Lower lobe of right lung (tissue), 2 donors: ENCODE measurements around the gene PFDN1. TPM values are rescaled to one million over a fixed set of nuclear protein-coding genes. Genes with fewer than 3 reads are reported as not detected.

ENCODE experiments used
- ATAC-seq, 2 donors: fragments of 200-7000 bp; cut with Tn5 transposase; one replicate each; pipeline ENCODE4 v1.9.1; 2020 to 2022; ENCODE audit warnings: mild to moderate bottlenecking in 2 of 2, moderate library complexity in 2 of 2
- DNase-seq: peaks from one replicate; pipeline ENCODE4 v3.0.0-alpha.2; 2020
- H3K27ac ChIP-seq: fragments of 200-600 bp; one replicate; pipeline ENCODE4 v1.8.0; 2022
- H3K27me3 ChIP-seq: fragments of 200-600 bp; one replicate; pipeline ENCODE4 v1.8.0; 2022; ENCODE audit warnings: low read depth
- H3K36me3 ChIP-seq: fragments of 200-600 bp; one replicate; pipeline ENCODE4 v1.8.0; 2022; ENCODE audit warnings: mild to moderate bottlenecking
- H3K4me1 ChIP-seq: fragments of 200-600 bp; one replicate; pipeline ENCODE4 v1.8.0; 2022
- H3K4me3 ChIP-seq: fragments of 200-600 bp; one replicate; pipeline ENCODE4 v1.8.0; 2022; ENCODE audit warnings: mild to moderate bottlenecking
- H3K9me3 ChIP-seq: fragments of 200-600 bp; one replicate; pipeline ENCODE4 v1.8.0; 2022
- CTCF ChIP-seq: fragments of 200-600 bp; IDR thresholded peaks from one replicate; pipeline ENCODE4 v1.8.0; 2022; ENCODE audit warnings: antibody characterized with exemption, mild to moderate bottlenecking
- intact Hi-C: fragments of 100-400 bp; cut with DNase I; formaldehyde crosslinking; loops from one replicate; pipeline ENCODE4 v1.11.0; 2022
- total RNA-seq: library from RNA; stranded (reverse); fragmentation: NEBNext Ultra II Directional; extraction: Animal tissue kit (Norgen Biotek cat#: 25700); gene quantifications from one replicate; pipeline ENCODE4 v1.2.1, GENCODE V29; 2021
- donor health status: DM: no; HTN: yes; CAD: no; lungs with severe emphysema.

Gene PFDN1
- total RNA-seq, 1 donor from 2014 or later = 47.1 TPM

GRCh38 chr5:140266471-140267200, 36.3 kb downstream of the PFDN1 start:
- no peak overlapping the region for H3K27ac ChIP-seq
- H3K27me3 ChIP-seq = no peaks in the 10 kb centered on the region
- no peaks in the 10 kb centered on the region for H3K36me3 ChIP-seq
- H3K9me3 ChIP-seq = no peaks in the 10 kb centered on the region
- no peak for TF ChIP-seq CTCF
- DNase-seq (no peak), ATAC-seq (no peak)
- H3K4me3 ChIP-seq = no peak overlapping the region
- intact Hi-C loops = no loop called here
- H3K4me1 ChIP-seq = peaks cover 31% of the 10 kb centered on the region

GRCh38 chr5:140265845-140266244, 37.1 kb downstream of the PFDN1 start:
- Histone ChIP-seq H3K27me3 (no peaks in the 10 kb centered on the region), H3K4me3 (no peak overlapping the region), H3K36me3 (no peaks in the 10 kb centered on the region), H3K9me3 (no peaks in the 10 kb centered on the region), H3K27ac (no peak overlapping the region), H3K4me1 (peaks cover 39% of the 10 kb centered on the region)
- DNase-seq (no peak), ATAC-seq (no peak)
- intact Hi-C loops = no loop called here
- no peak for TF ChIP-seq CTCF

GRCh38 chr5:140262839-140263238, 40.1 kb downstream of the PFDN1 start:
- Histone ChIP-seq H3K4me1 (peaks cover 40% of the 10 kb centered on the region), H3K27ac (no peak overlapping the region)

GRCh38 chr5:140262221-140262620, 40.7 kb downstream of the PFDN1 start:
- Histone ChIP-seq H3K9me3 (no peaks in the 10 kb centered on the region), H3K4me3 (no peak overlapping the region), H3K27me3 (no peaks in the 10 kb centered on the region), H3K4me1 (peaks cover 34% of the 10 kb centered on the region), H3K27ac (peak overlapping the region; percentile 61), H3K36me3 (peaks cover 9% of the 10 kb centered on the region)
- no peak for ATAC-seq
- intact Hi-C loops = no loop called here
- DNase-seq = no peak
- TF ChIP-seq CTCF = no peak

More at GRCh38 chr5:140262839-140263238, 40.1 kb downstream of the PFDN1 start:
- no peak overlapping the region for H3K4me3 ChIP-seq
- no peak for ATAC-seq
- TF ChIP-seq CTCF = no peak
- no peak for DNase-seq
- intact Hi-C loops = no loop called here
- H3K27me3 ChIP-seq = no peaks in the 10 kb centered on the region
- no peaks in the 10 kb centered on the region for H3K9me3 ChIP-seq
- H3K36me3 ChIP-seq = peaks cover 8% of the 10 kb centered on the region

DNA sequence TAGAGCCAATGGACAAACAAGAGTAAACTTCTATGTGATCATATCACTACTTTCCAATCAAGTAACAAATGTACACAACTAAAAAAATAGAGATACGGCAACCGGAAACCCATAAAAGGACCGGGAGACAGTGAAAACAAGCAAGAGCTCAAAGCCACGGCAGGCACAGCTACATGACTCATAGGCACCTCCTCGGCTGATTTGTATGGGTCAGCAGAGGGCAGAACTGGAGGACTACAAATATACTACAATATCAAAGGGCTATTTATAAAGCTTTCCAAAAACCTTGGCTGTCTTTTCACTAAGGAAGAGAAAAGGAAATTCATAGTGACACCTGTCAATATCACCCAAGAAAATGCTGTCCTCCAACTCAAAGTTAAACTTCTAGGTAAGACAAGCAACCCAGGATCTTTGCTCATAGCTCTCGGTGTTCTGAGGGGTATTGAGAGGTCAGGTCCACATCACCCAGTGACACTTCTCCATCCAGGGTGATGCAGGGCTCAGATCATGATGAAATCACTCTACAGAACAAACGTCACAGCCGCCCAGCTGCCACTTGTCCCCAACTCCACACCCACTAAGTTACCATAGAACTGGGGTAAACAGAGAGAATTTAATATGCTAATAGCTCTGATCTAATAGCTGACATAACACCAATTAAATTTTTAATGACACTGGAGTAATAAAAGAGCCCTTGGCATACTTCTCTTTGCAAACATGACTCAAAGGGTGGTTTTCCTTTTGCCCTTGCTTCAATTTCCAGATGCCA, 41.3 kb downstream of the PFDN1 start:
- H3K27ac ChIP-seq = peak overlapping the region; percentile 61
- no peak overlapping the region for H3K4me3 ChIP-seq
- H3K27me3 ChIP-seq = no peaks in the 10 kb centered on the region
- H3K9me3 ChIP-seq = no peaks in the 10 kb centered on the region
- intact Hi-C loops = no loop called here
- peak; percentile 92 to 93 for ATAC-seq
- peaks cover 28% of the 10 kb centered on the region for H3K4me1 ChIP-seq
- TF ChIP-seq CTCF = no peak
- peaks cover 9% of the 10 kb centered on the region for H3K36me3 ChIP-seq
- peak; percentile 76 for DNase-seq
